ENCODE measurements around the gene JMY.

JMY gene

GRCh38 chr5:79205965-79206364, 30.0 kb upstream of the JMY start:
- Histone ChIP-seq H3K27ac (ENCODE audit: extremely low read depth, low read depth, low read length) (no peak overlapping the region), H3K4me1 (ENCODE audit: control insufficient read depth, insufficient read depth, low read length) (peaks cover 7% of the 10 kb centered on the region; the same call in 1 of the 2 replicates), H3K9me3 (ENCODE audit: control insufficient read depth, insufficient read depth, low read depth, low read length) (no peaks in the 10 kb centered on the region), H3K36me3 (ENCODE audit: control insufficient read depth in 2 of 2, insufficient read depth in 1 of 2, low read length in 2 of 2) (no peaks in the 10 kb centered on the region), H3K4me3 (ENCODE audit: low read depth, low read length) (no peak overlapping the region)
- TF ChIP-seq REPIN1 (tag by site-specific recombination; IDR thresholded peaks at IDR 0.05; ENCODE audit: low read depth) (no peak), ZNF704 (tag by site-specific recombination; IDR thresholded peaks at IDR 0.05) (no peak), ZNF398 (tag by site-specific recombination; IDR thresholded peaks at IDR 0.05) (no peak), GFI1B (tag by site-specific recombination; IDR thresholded peaks at IDR 0.05) (no peak), ZNF335 (tag by site-specific recombination; conservative IDR thresholded peaks at IDR 0.05) (no peak), ZNF416 (tag by site-specific recombination; IDR thresholded peaks at IDR 0.05) (no peak), SP7 (tag by site-specific recombination; IDR thresholded peaks at IDR 0.05) (no peak), REST (tag by site-specific recombination; IDR thresholded peaks at IDR 0.05) (no peak), PRDM6 (tag by site-specific recombination; IDR thresholded peaks at IDR 0.05) (no peak), ZNF174 (tag by site-specific recombination; IDR thresholded peaks at IDR 0.05) (no peak), ZBTB1 (tag by site-specific recombination; IDR thresholded peaks at IDR 0.05) (no peak)
- ChIA-PET CTCF (interaction anchor here (0.6 to 1.8 kb wide), 3 partner anchors 73 to 924 kb away, joined by 3 to 7 read pairs (median 4); no protein-coding TSS in a partner anchor), POLR2A (no interaction called here)

GRCh38 chr5:79206541-79206940, 29.4 kb upstream of the JMY start:
- Histone ChIP-seq H3K36me3 (ENCODE audit: control insufficient read depth in 2 of 2, insufficient read depth in 1 of 2, low read length in 2 of 2) (no peaks in the 10 kb centered on the region), H3K4me3 (ENCODE audit: low read depth, low read length) (no peak overlapping the region), H3K27ac (ENCODE audit: extremely low read depth, low read depth, low read length) (no peak overlapping the region), H3K9me3 (ENCODE audit: control insufficient read depth, insufficient read depth, low read depth, low read length) (no peaks in the 10 kb centered on the region), H3K4me1 (ENCODE audit: control insufficient read depth, insufficient read depth, low read length) (peaks cover 4% of the 10 kb centered on the region; the same call in 1 of the 2 replicates)
- CTCF ChIA-PET = no interaction called here
- POLR2A ChIA-PET = no interaction called here
- no peak for TF ChIP-seq ZNF169 (tag by site-specific recombination; IDR thresholded peaks at IDR 0.05)
- no peak for TF ChIP-seq BCL11B (tag by site-specific recombination; IDR thresholded peaks at IDR 0.05; ENCODE audit: low read depth)
- no peak for TF ChIP-seq KLF16 (tag by site-specific recombination; IDR thresholded peaks at IDR 0.05)
- TF ChIP-seq SP2 (tag by site-specific recombination; IDR thresholded peaks at IDR 0.05) = no peak
- TF ChIP-seq OSR2 (tag by site-specific recombination; IDR thresholded peaks at IDR 0.05) = no peak
- TF ChIP-seq CTCF (tag by site-specific recombination; IDR thresholded peaks at IDR 0.05) = no peak
- TF ChIP-seq ZNF114 (tag by site-specific recombination; IDR thresholded peaks at IDR 0.05) = no peak
- no peak for TF ChIP-seq ZNF624 (tag by site-specific recombination; IDR thresholded peaks at IDR 0.05)
- TF ChIP-seq ZNF19 (tag by site-specific recombination; IDR thresholded peaks at IDR 0.05; ENCODE audit: low read depth) = no peak
